ENCODE data around the gene FMN1. TPM values are rescaled to one million over a fixed set of nuclear protein-coding genes. Genes with fewer than 3 reads are reported as not detected.

FMN1 gene
- total RNA-seq, 4 donors from 2014 or later, result 5.1 to 13.3 (median 9.0) TPM

GRCh38 chr15:32908135-32908801, 286.2 kb downstream of the FMN1 start:
- Histone ChIP-seq H3K9me3 (no peaks in the 10 kb centered on the region), H3K36me3 (no peaks in the 10 kb centered on the region), H3K4me1 (peaks cover 0 to 33% (median 10%) of the 10 kb centered on the region in 3 donors), H3K4me3 (no peak overlapping the region), H3K27ac (peak overlapping the region; percentile 47 to 76 (median 60)), H3K27me3 (no peaks in the 10 kb centered on the region)
- ATAC-seq, result peak; percentile 80
- 23 to 29% methylated on average over 5 of the region's 5 CpGs for WGBS, 2 donors (ENCODE audit: low coverage in 1 of 2)
- peak; percentile 91 for TF ChIP-seq POLR2AphosphoS5 (IDR thresholded peaks at IDR 0.05)
- no peak for TF ChIP-seq POLR2A (IDR thresholded peaks at IDR 0.05)
- TF ChIP-seq EP300 (IDR thresholded peaks at IDR 0.05), result no peak
- TF ChIP-seq CTCF (IDR thresholded peaks at IDR 0.05), result no peak

GRCh38 chr15:32905481-32905880, 289.0 kb downstream of the FMN1 start:
- H3K27me3 ChIP-seq, result no peaks in the 10 kb centered on the region
- WGBS, 2 donors (ENCODE audit: low coverage in 1 of 2), result 33 to 36% methylated on average over 2 of the region's 4 CpGs
- no peak for TF ChIP-seq POLR2AphosphoS5 (IDR thresholded peaks at IDR 0.05)
- no peak for TF ChIP-seq EP300 (IDR thresholded peaks at IDR 0.05)
- TF ChIP-seq POLR2A (IDR thresholded peaks at IDR 0.05), result no peak
- no peak for TF ChIP-seq CTCF (IDR thresholded peaks at IDR 0.05)
- no peak overlapping the region for H3K4me3 ChIP-seq
- peaks cover 0 to 28% (median 10%) of the 10 kb centered on the region in 3 donors for H3K4me1 ChIP-seq
- ATAC-seq, result no peak
- no peaks in the 10 kb centered on the region for H3K9me3 ChIP-seq
- H3K36me3 ChIP-seq, result no peaks in the 10 kb centered on the region
- H3K27ac ChIP-seq, result no peak overlapping the region

GRCh38 chr15:32904448-32904847, 290.1 kb downstream of the FMN1 start:
- Histone ChIP-seq H3K4me3 (no peak overlapping the region), H3K27ac (no peak overlapping the region)
- WGBS, 2 donors (ENCODE audit: low coverage in 1 of 2), result 87 to 93% methylated on average over 2 of the region's 2 CpGs

GRCh38 chr15:32903591-32904290, 290.8 kb downstream of the FMN1 start:
- H3K36me3 ChIP-seq, result no peaks in the 10 kb centered on the region
- H3K9me3 ChIP-seq, result no peaks in the 10 kb centered on the region
- H3K27ac ChIP-seq, result no peak overlapping the region
- WGBS, 2 donors (ENCODE audit: low coverage in 1 of 2), result 85 to 90% methylated on average over 8 to 10 of the region's 10 CpGs
- no peaks in the 10 kb centered on the region for H3K27me3 ChIP-seq
- TF ChIP-seq POLR2AphosphoS5 (IDR thresholded peaks at IDR 0.05) (no peak), POLR2A (IDR thresholded peaks at IDR 0.05) (no peak), CTCF (IDR thresholded peaks at IDR 0.05) (no peak), EP300 (IDR thresholded peaks at IDR 0.05) (no peak)
- no peak for ATAC-seq
- no peak overlapping the region for H3K4me3 ChIP-seq
- peaks cover 0 to 17% (median 8%) of the 10 kb centered on the region in 3 donors for H3K4me1 ChIP-seq

More at GRCh38 chr15:32904448-32904847, 290.1 kb downstream of the FMN1 start:
- TF ChIP-seq CTCF (IDR thresholded peaks at IDR 0.05) (no peak), EP300 (IDR thresholded peaks at IDR 0.05) (no peak), POLR2AphosphoS5 (IDR thresholded peaks at IDR 0.05) (no peak), POLR2A (IDR thresholded peaks at IDR 0.05) (no peak)
- no peaks in the 10 kb centered on the region for H3K36me3 ChIP-seq
- H3K27me3 ChIP-seq, result no peaks in the 10 kb centered on the region
- H3K4me1 ChIP-seq, result peaks cover 0 to 24% (median 10%) of the 10 kb centered on the region in 3 donors
- ATAC-seq, result no peak
- H3K9me3 ChIP-seq, result no peaks in the 10 kb centered on the region
